Right atrium auricular region (tissue), 2 donors: ENCODE measurements around the gene KCNJ10. TPM values are rescaled to one million over a fixed set of nuclear protein-coding genes. Genes with fewer than 3 reads are reported as not detected.

Experiments
- DNase-seq: peaks from one replicate; pipeline ENCODE4 v3.0.0-alpha.2; 2019; ENCODE audit warnings: low spot score
- H3K27ac ChIP-seq, 2 donors: fragments of 200-600 bp; sonication (generic); 1 replicate in 1 of 2; 2 replicates in 1 of 2; pipeline ENCODE4 v1.5.1; 2016 to 2019
- H3K27me3 ChIP-seq, 2 donors: fragments of 200-600 bp; sonication (generic); one replicate each; pipeline versions ENCODE4 v1.5.1 to v1.6.0; 2017 to 2019
- H3K36me3 ChIP-seq: fragments of 200-600 bp; sonication (generic); one replicate; pipeline ENCODE4 v1.5.1; 2016
- H3K4me1 ChIP-seq, 2 donors: fragments of 200-600 bp; sonication (generic); one replicate each; pipeline versions ENCODE4 v1.5.1 to v1.6.0; 2017 to 2019
- H3K4me3 ChIP-seq, 2 donors: fragments of 200-600 bp; sonication (generic); 1 replicate in 1 of 2; 2 replicates in 1 of 2; pipeline ENCODE4 v1.5.1; 2017 to 2019; ENCODE audit warnings: mild to moderate bottlenecking in 1 of 2, moderate library complexity in 1 of 2
- H3K9me3 ChIP-seq, 2 donors: fragments of 200-600 bp; sonication (generic); one replicate each; pipeline ENCODE4 v1.5.1; 2019
- CTCF ChIP-seq, 2 donors: fragments of 200-600 bp; sonication (generic); IDR thresholded peaks; one replicate each; pipeline ENCODE4 v1.5.1; 2019; ENCODE audit warnings: antibody characterized with exemption in 2 of 2
- total RNA-seq, 2 donors: library from RNA; depleted of rRNA; stranded (reverse); fragments of >200 nt; gene quantifications; one replicate each; pipeline ENCODE4 v1.1.0, GENCODE V29; 2016

KCNJ10 gene
- total RNA-seq, 2 donors from 2014 or later = 0.20 TPM; not detected in 1

GRCh38 chr1:160094806-160095205 is 24.8 kb upstream of the KCNJ10 start:
- H3K27ac ChIP-seq = no peak overlapping the region
- H3K9me3 ChIP-seq = no peaks in the 10 kb centered on the region
- no peak for TF ChIP-seq CTCF (IDR thresholded peaks at IDR 0.05)
- no peak overlapping the region for H3K4me3 ChIP-seq
- H3K36me3 ChIP-seq = peaks cover 18% of the 10 kb centered on the region
- DNase-seq = no peak
- H3K4me1 ChIP-seq = peaks cover 0 to 26% of the 10 kb centered on the region in 2 donors
- H3K27me3 ChIP-seq = no peaks in the 10 kb centered on the region

GRCh38 chr1:160094291-160094625 is 24.3 kb upstream of the KCNJ10 start:
- Histone ChIP-seq H3K9me3 (no peaks in the 10 kb centered on the region), H3K36me3 (peaks cover 18% of the 10 kb centered on the region)

GRCh38 chr1:160093624-160094290 is 23.8 kb upstream of the KCNJ10 start:
- Histone ChIP-seq H3K4me1 (peaks cover 0 to 26% of the 10 kb centered on the region in 2 donors), H3K27me3 (no peaks in the 10 kb centered on the region), H3K27ac (no peak overlapping the region), H3K36me3 (peaks cover 18% of the 10 kb centered on the region), H3K4me3 (no peak overlapping the region), H3K9me3 (no peaks in the 10 kb centered on the region)
- no peak for TF ChIP-seq CTCF (IDR thresholded peaks at IDR 0.05)
- no peak for DNase-seq

More at GRCh38 chr1:160094291-160094625, 24.3 kb upstream of the KCNJ10 start:
- H3K27ac ChIP-seq = no peak overlapping the region
- H3K4me1 ChIP-seq = peaks cover 0 to 26% of the 10 kb centered on the region in 2 donors
- no peak overlapping the region for H3K4me3 ChIP-seq
- H3K27me3 ChIP-seq = no peaks in the 10 kb centered on the region
- DNase-seq = no peak
- no peak for TF ChIP-seq CTCF (IDR thresholded peaks at IDR 0.05)

GRCh38 chr1:160093069-160093395 is 23.1 kb upstream of the KCNJ10 start:
- peaks cover 18% of the 10 kb centered on the region for H3K36me3 ChIP-seq
- peaks cover 0 to 26% of the 10 kb centered on the region in 2 donors for H3K4me1 ChIP-seq
- DNase-seq = no peak
- no peaks in the 10 kb centered on the region for H3K27me3 ChIP-seq
- no peak overlapping the region for H3K27ac ChIP-seq
- TF ChIP-seq CTCF (IDR thresholded peaks at IDR 0.05) = no peak
- H3K9me3 ChIP-seq = no peaks in the 10 kb centered on the region
- H3K4me3 ChIP-seq = no peak overlapping the region

GRCh38 chr1:160092366-160093068 is 22.6 kb upstream of the KCNJ10 start:
- Histone ChIP-seq H3K27ac (no peak overlapping the region), H3K36me3 (peaks cover 18% of the 10 kb centered on the region), H3K9me3 (no peaks in the 10 kb centered on the region), H3K27me3 (no peaks in the 10 kb centered on the region), H3K4me1 (peaks cover 0 to 21% of the 10 kb centered on the region in 2 donors), H3K4me3 (no peak overlapping the region)
- DNase-seq = no peak
- TF ChIP-seq CTCF (IDR thresholded peaks at IDR 0.05) = no peak
